Activated CD4-positive, alpha-beta T cell treated with anti-CD3 and anti-CD28 coated beads for 48 hours (primary cell): Measurements from ENCODE around the gene FARP2.

ENCODE experiments used
- DNase-seq: peaks from one replicate; pipeline ENCODE4 v3.0.0-alpha.2; 2020

The FARP2 gene

DNA sequence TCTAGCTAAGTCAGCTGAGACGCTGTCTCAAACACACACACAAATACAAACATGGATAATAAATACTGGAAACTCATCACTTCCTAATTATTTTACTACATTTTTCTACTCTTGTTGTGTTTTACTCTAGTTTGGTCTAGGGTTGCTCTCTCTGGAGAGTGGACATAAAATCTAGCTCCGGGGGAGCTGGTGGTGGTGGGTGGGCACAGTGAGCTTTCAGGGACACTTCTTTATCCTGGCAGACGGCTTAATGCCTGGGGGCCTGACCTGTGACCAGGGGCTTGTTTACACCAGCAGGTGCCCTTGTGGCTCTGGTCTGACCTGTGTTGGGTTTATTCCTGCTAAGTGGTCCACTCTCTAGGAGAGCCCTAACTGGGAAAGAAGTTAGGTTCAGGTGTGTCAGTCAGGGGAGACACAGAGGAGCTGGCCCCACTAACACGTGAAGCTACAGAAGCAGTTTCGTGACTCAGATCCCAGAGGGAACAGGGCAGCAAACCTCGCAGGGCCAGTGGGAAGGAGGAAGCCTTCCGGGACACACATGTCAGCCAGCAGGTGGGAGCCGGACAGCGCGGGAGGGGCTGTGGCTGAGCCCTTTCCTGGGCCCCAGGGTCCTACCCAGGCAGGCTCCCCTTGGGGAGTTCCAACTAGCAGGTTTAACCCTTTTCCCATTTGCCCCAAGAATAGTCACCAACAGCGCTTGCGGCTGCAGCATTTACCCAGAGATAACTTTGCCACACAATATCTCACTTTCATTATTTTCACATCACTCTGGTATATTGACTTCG lies 180.0 kb downstream of the FARP2 start:
- no peak for DNase-seq

- DNase-seq, result no peak
These were observed 182.9 kb downstream of the FARP2 start for GRCh38 chr2:241538838-241539615.

DNA sequence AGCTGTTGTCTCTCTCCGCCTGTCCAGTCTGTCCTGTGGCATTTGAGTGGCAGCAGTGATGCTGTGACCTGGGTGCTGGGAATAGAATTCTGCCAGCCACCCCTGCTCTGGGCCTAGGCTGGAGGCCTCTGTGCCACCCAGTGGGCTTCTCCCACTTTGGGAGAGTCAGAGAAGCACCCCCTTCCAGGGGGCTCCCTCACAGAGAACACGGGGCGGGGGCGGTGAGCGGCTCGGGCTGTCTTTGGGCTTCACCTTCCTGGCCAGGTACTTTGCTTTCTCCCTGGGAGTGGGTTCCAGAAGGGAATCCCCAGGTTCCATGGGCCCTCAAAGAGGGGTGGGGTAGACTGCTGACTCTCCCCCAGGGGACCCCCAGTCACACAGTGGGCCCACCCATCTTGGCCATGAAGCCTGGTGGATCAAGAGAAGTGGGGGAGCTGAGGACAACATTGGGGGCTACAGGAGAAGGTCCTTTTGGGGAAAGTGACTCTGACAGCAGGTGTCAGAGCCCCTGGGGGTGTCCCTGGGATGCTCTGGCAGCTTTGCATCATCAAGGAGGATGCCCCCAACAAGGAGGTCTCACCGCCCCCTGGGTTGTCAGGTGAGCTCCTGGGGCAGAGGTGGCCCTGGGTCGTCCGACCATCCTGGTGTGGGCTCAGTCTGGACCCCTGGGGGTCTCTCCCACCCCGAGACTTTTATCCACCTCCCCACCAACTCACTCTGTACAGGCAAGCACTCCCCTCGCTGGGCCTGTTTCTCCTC lies 183.7 kb downstream of the FARP2 start:
- no peak for DNase-seq

GRCh38 chr2:241540401-241540770 lies 184.3 kb downstream of the FARP2 start:
- no peak for DNase-seq

GRCh38 chr2:241540771-241541561 lies 184.9 kb downstream of the FARP2 start:
- peak; percentile 85 for DNase-seq

- no peak for DNase-seq
These were observed 185.6 kb downstream of the FARP2 start for GRCh38 chr2:241541564-241542277.

- no peak for DNase-seq
These were observed 186.2 kb downstream of the FARP2 start for GRCh38 chr2:241542278-241542605.
